Activated CD8-positive, alpha-beta T cell treated with anti-CD3 and anti-CD28 coated beads for 36 hours (primary cell): Measurements from ENCODE around the gene SLC9A3. TPM values are rescaled to one million over a fixed set of nuclear protein-coding genes. Genes with fewer than 3 reads are reported as not detected.

Source experiments
- ATAC-seq: fragments of 200-7000 bp; cut with Tn5 transposase; one replicate; pipeline ENCODE4 v1.10.0; 2021; ENCODE audit warnings: mild to moderate bottlenecking, moderate library complexity
- CTCF ChIA-PET: fragments of 350-600 bp; sonication (Branson Sonifier 250); formaldehyde crosslinking; loops from one replicate; lab custom pipeline; 2021; ENCODE audit warnings: antibody characterized with exemption; lab: Charles Lee
- POLR2A ChIA-PET: fragments of 350-600 bp; sonication (Branson Sonifier 250); formaldehyde crosslinking; loops from one replicate; lab custom pipeline; 2021; ENCODE audit warnings: antibody characterized with exemption; lab: Charles Lee
- DNase-seq: peaks from one replicate; pipeline ENCODE4 v3.0.0-alpha.2; 2020
- H3K27ac Mint-ChIP-seq: one replicate; pipeline ENCODE4 v1.8.0; 2021; ENCODE audit warnings: mild to moderate bottlenecking, mixed read lengths
- H3K27me3 Mint-ChIP-seq: one replicate; pipeline ENCODE4 v1.8.0; 2021; ENCODE audit warnings: mixed read lengths
- H3K36me3 Mint-ChIP-seq: one replicate; pipeline ENCODE4 v1.8.0; 2021; ENCODE audit warnings: low read depth, mixed read lengths
- H3K4me1 Mint-ChIP-seq: one replicate; pipeline ENCODE4 v1.8.0; 2021; ENCODE audit warnings: low read depth, mixed read lengths
- H3K4me3 Mint-ChIP-seq: one replicate; pipeline ENCODE4 v1.8.0; 2021; ENCODE audit warnings: mild to moderate bottlenecking, moderate library complexity, mixed read lengths
- H3K9me3 Mint-ChIP-seq: one replicate; pipeline ENCODE4 v1.8.0; 2021; ENCODE audit warnings: mixed read lengths
- intact Hi-C: fragments of 100-400 bp; cut with micrococcal nuclease; formaldehyde crosslinking; loops from one replicate; pipeline ENCODE4 v1.10.0; 2022
- total RNA-seq, 2 experiments: library from RNA; stranded (reverse); gene quantifications; one replicate each; pipeline ENCODE4 v1.2.3, GENCODE V29; 2021
- TF ChIP-seq, protein P1 (sequence below): fragments of 200-600 bp; IDR thresholded peaks from one replicate; pipeline ENCODE4 v1.8.0; 2022; ENCODE audit warnings: antibody characterized with exemption, mild to moderate bottlenecking

The SLC9A3 gene
- total RNA-seq, 2 experiments from 2014 or later = 3.2 to 3.3 TPM

DNA sequence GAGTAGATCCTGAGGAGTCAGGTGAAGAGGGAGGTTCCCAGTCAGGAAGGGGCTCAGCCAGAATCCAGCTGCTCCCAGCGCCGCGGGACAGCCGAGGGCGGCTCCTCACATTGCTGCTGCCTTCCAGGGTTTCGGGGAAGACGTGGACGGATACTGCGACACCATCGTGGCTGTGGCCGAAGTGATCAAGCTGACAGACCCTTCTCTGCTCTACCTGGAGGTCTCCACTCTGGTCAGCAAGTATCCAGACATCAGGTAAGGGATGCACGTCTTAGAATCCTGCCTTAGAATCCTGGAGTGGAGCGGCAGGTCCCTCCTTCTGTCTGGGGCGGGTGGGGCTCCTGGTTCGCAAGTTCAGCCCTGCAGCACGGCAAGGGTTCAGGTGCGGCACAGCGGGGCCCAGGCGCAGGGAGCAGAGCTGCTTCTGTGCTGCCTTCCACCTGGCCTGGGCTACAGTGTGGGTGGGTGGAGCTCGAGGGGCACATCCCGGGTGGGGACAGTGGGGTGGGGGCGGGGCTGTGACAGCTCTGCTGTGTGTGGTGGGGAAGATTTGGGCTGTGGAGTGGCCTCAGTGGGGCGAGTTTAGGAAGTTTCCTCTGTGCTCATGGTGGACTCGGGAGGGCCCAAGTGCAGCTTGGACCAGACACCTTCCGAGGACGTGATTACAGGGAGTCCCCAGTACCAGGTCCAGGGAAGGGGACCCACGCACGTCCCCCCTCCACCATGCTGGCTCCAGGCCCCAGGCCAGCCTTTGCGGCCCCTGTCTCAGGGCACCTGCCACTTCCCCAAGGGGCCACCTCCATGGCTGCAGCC, 58.5 kb downstream of the SLC9A3 start:
- Mint-ChIP-seq H3K27me3 (no peaks in the 10 kb centered on the region), H3K9me3 (no peaks in the 10 kb centered on the region), H3K36me3 (peaks cover 50% of the 10 kb centered on the region), H3K4me1 (peaks cover 43% of the 10 kb centered on the region), H3K27ac (peak overlapping the region; percentile 25), H3K4me3 (no peak overlapping the region)
- ATAC-seq (no peak), DNase-seq (no peak)
- POLR2A ChIA-PET = interaction anchor here (1.0 kb wide), 1 partner anchor 9 kb away, joined by 6 read pairs; no protein-coding TSS in a partner anchor
- TF ChIP-seq, protein P1, sequence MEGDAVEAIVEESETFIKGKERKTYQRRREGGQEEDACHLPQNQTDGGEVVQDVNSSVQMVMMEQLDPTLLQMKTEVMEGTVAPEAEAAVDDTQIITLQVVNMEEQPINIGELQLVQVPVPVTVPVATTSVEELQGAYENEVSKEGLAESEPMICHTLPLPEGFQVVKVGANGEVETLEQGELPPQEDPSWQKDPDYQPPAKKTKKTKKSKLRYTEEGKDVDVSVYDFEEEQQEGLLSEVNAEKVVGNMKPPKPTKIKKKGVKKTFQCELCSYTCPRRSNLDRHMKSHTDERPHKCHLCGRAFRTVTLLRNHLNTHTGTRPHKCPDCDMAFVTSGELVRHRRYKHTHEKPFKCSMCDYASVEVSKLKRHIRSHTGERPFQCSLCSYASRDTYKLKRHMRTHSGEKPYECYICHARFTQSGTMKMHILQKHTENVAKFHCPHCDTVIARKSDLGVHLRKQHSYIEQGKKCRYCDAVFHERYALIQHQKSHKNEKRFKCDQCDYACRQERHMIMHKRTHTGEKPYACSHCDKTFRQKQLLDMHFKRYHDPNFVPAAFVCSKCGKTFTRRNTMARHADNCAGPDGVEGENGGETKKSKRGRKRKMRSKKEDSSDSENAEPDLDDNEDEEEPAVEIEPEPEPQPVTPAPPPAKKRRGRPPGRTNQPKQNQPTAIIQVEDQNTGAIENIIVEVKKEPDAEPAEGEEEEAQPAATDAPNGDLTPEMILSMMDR = no peak
- intact Hi-C loops = no loop called here
- CTCF ChIA-PET = interaction anchor here (0.7 kb wide), 1 partner anchor 19 kb away, joined by 4 read pairs; no protein-coding TSS in a partner anchor

DNA sequence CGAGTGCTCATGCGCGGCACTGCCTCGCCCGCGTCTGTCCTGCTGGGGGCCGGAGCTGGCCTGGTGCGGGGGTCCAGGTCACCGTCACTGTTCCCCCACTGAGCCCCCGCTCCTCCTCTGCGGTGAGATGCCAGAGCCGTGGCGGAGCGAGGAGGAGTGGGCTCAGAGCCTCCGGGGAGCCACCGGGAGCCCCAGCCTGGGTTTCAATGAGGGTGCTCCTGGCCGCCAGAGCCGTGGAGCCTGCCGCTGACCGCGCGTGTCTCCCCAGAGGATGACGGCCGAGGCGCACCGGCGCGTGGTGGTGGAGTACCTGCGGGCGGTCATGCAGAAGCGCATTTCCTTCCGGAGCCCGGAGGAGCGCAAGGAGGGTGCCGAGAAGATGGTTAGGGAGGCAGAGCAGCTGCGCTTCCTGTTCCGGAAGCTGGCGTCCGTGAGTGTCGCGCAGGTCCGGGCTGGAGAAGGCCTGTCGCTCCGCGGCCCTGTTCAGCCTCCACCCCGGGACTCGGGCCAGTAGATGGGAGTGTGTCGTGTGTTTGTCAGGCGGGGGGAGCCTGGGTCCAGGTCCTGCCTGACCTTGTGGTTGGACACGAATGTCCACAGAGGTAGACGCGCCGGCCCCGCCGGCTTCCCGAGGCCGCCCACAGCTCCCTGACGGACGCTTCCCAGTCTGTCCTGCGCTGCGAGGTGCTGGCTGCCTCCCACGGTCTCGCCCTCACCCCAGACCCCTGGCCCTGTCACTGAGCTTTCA, 59.2 kb downstream of the SLC9A3 start:
- TF ChIP-seq, protein P1 = no peak
- Mint-ChIP-seq H3K36me3 (peaks cover 52% of the 10 kb centered on the region), H3K27me3 (no peaks in the 10 kb centered on the region), H3K27ac (peak overlapping the region; percentile 94), H3K4me3 (no peak overlapping the region), H3K9me3 (no peaks in the 10 kb centered on the region), H3K4me1 (peaks cover 46% of the 10 kb centered on the region)
- no peak for ATAC-seq
- intact Hi-C loops = no loop called here
- POLR2A ChIA-PET = interaction anchor here (1.0 to 1.7 kb wide), 2 partner anchors 9 kb away, joined by 5 to 6 read pairs; no protein-coding TSS in a partner anchor
- no peak for DNase-seq
- CTCF ChIA-PET = interaction anchor here (0.7 kb wide), 1 partner anchor 18 kb away, joined by 4 read pairs; no protein-coding TSS in a partner anchor

DNA sequence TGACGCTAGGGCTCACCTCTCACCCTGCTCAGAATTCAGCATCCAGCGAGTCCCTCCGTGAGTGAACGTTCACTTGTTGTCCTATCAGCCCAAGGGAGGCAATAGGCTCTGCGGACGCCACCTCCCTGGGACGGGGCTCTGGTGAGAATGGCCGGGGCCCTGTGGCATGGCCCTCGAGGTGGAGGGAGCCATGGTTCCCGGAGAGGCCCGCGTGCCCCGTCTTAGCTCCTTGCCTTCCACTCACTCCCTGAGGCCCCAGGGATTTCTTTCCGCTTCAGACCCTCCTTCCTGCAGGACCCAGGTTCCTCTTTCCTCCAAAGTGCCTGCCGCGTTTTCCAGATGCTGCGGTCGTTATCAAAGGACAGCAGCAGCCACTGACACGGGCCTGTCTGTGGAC, 59.8 kb downstream of the SLC9A3 start:
- TF ChIP-seq, protein P1 = no peak
- CTCF ChIA-PET = no interaction called here
- ATAC-seq (peak; percentile 29), DNase-seq (no peak)
- H3K4me1 Mint-ChIP-seq = peaks cover 48% of the 10 kb centered on the region
- peak overlapping the region; percentile 59 for H3K4me3 Mint-ChIP-seq
- POLR2A ChIA-PET = interaction anchor here (1.7 kb wide), 1 partner anchor 10 kb away, joined by 5 read pairs; no protein-coding TSS in a partner anchor
- H3K27me3 Mint-ChIP-seq = no peaks in the 10 kb centered on the region
- intact Hi-C loops = no loop called here
- H3K36me3 Mint-ChIP-seq = peaks cover 56% of the 10 kb centered on the region
- H3K9me3 Mint-ChIP-seq = no peaks in the 10 kb centered on the region
- H3K27ac Mint-ChIP-seq = peak overlapping the region; percentile 94

DNA sequence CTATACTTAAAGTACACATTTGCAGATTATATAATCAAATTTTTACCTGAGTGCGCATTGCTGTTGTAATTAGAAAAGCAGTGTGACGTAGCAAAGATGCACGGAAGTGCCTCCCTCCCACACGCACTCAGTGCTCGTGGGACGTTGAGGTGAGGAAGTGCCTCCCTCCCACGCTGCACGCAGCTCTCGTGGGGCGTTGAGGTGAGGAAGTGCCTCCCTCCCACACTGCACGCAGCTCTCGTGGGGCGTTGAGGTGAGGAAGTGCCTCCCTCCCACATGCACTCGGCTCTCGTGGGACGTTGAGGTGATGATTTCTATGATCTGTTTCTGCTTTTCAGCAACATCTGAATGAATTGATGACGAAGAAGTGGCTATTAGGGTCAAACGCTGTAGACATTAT, 60.3 kb downstream of the SLC9A3 start:
- Mint-ChIP-seq H3K36me3 (peaks cover 58% of the 10 kb centered on the region), H3K27ac (peak overlapping the region; percentile 94), H3K9me3 (no peaks in the 10 kb centered on the region), H3K4me1 (peaks cover 51% of the 10 kb centered on the region), H3K4me3 (peak overlapping the region; percentile 59), H3K27me3 (no peaks in the 10 kb centered on the region)
- ChIA-PET CTCF (interaction anchor here (1.0 to 1.1 kb wide), 2 partner anchors 8 to 13 kb away, joined by 3 to 4 read pairs; no protein-coding TSS in a partner anchor), POLR2A (interaction anchor here (0.8 to 1.7 kb wide), 3 partner anchors 8 to 86 kb away, joined by 3 to 10 read pairs (median 5); no protein-coding TSS in a partner anchor)
- DNase-seq = peak; percentile 81
- intact Hi-C loops = no loop called here
- ATAC-seq = peak; percentile 62
- TF ChIP-seq, protein P1 = no peak
